ENCODE measurements around the gene PAAF1. TPM values are rescaled to one million over a fixed set of nuclear protein-coding genes. Genes with fewer than 3 reads are reported as not detected.
"Not testable (repeated sequence)": the region's sequence is repeated elsewhere in the genome, so short reads cannot be mapped to it uniquely, and the experiment has no call there.

Gene PAAF1
- polyA plus RNA-seq, 2 of the 4 experiments (the other 2 are of a cell fraction) = 16.6 to 25.1 TPM

DNA sequence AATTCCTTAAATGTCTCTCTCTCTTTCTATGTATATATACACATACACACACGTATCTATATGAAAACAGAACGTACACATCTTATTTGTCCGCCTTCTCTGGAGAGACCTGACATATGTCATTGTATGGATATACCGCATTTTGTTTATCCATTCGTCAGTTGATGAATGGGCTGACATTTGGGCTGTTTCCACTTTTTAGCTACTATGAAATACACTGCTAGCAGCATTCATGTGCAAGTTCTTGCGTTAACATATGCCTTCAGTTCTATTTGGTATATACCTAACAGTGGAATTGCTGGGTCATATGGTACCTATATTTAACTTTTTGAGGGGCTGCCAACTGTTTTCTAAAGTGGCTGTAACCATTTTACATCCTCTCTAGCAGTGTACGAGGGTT, 56.0 kb downstream of the PAAF1 start:
- Histone ChIP-seq H3K4me1 (no peaks in the 10 kb centered on the region), H3K4me3 (no peak overlapping the region), H3K27ac (no peak overlapping the region), H3K9me3 (no peaks in the 10 kb centered on the region), H3K4me2 (no peak overlapping the region)
- WGBS (ENCODE audit: missing lambda C conversion rate) = 92% methylated on average over 7 of the region's 7 CpGs
- ChIA-PET POLR2A (interaction anchor here (1.3 kb wide), 1 partner anchor 454 kb away, joined by 3 read pairs; no protein-coding TSS in a partner anchor), CTCF (interaction anchor here (0.6 to 2.0 kb wide), 4 partner anchors 40 to 307 kb away, joined by 3 to 5 read pairs (median 4); no protein-coding TSS in a partner anchor)
- TF ChIP-seq, protein P1, sequence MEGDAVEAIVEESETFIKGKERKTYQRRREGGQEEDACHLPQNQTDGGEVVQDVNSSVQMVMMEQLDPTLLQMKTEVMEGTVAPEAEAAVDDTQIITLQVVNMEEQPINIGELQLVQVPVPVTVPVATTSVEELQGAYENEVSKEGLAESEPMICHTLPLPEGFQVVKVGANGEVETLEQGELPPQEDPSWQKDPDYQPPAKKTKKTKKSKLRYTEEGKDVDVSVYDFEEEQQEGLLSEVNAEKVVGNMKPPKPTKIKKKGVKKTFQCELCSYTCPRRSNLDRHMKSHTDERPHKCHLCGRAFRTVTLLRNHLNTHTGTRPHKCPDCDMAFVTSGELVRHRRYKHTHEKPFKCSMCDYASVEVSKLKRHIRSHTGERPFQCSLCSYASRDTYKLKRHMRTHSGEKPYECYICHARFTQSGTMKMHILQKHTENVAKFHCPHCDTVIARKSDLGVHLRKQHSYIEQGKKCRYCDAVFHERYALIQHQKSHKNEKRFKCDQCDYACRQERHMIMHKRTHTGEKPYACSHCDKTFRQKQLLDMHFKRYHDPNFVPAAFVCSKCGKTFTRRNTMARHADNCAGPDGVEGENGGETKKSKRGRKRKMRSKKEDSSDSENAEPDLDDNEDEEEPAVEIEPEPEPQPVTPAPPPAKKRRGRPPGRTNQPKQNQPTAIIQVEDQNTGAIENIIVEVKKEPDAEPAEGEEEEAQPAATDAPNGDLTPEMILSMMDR (IDR thresholded peaks at IDR 0.05) = no peak
- FAIRE-seq (no peak), DNase-seq (ENCODE audit: low read depth in 1 of 2, low spot score in 1 of 2) (no peak), ATAC-seq (no peak)

DNA sequence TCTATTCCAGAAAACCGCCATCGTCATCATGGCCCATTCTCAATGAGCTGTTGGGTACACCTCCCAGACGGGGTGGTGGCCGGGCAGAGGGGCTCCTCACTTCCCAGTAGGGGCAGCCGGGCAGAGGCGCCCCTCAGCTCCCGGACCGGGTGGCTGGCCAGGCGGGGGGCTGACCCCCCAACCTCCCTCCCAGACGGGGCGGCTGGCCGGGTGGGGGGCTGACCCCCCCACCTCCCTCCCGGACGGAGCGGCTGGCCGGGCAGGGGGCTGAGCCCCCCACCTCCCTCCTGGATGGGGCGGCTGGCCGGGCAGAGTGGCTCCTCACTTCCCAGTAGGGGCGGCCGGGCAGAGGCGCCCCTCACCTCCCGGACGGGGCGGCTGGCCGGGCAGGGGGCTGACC, 59.2 kb downstream of the PAAF1 start:
- CTCF ChIA-PET; H3K9me3 ChIP-seq; H3K4me1 ChIP-seq; H3K4me3 ChIP-seq; H3K27ac ChIP-seq; ATAC-seq; H3K4me2 ChIP-seq; FAIRE-seq; DNase-seq (ENCODE audit: low read depth in 1 of 2, low spot score in 1 of 2); POLR2A ChIA-PET: not testable (repeated sequence)
- 87% methylated on average over 2 of the region's 25 CpGs for WGBS (ENCODE audit: missing lambda C conversion rate)

DNA sequence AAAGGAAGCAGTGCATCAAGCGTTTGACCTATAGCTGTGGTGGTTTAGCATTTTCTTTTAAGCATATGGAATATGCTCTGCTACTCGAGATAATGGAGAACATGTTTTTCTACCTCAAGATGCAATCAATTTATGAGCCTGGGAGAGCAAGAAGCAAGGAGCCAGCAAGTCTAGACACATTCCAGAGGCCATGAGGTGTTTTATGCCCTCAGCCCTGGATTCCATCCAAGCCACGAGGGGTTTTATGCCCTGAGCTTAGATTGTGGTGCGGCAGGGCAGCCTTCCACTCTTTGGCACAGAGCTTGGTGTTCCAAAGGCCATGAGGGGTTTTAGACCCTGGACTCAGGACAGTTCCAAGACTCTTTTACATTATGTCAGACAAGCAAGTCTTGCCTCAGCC, 62.3 kb downstream of the PAAF1 start:
- no peak for ATAC-seq
- ChIA-PET POLR2A (no interaction called here), CTCF (interaction anchor here (3.2 kb wide), 1 partner anchor 8 kb away, joined by 11 read pairs; no protein-coding TSS in a partner anchor)
- no peaks in the 10 kb centered on the region for H3K9me3 ChIP-seq
- TF ChIP-seq KDM1A (IDR thresholded peaks at IDR 0.05; ENCODE audit: low read depth) (no peak), FOSB (CRISPR knock-in tag; IDR thresholded peaks at IDR 0.05) (no peak), EP300 (IDR thresholded peaks at IDR 0.05) (no peak), PHF8 (IDR thresholded peaks at IDR 0.05; ENCODE audit: borderline replicate concordance, low read depth) (no peak), EHMT2 (IDR thresholded peaks at IDR 0.05; ENCODE audit: low read depth) (no peak), POLR2AphosphoS2 (conservative IDR thresholded peaks at IDR 0.05; ENCODE audit: low read length) (no peak), ZNF302 (CRISPR knock-in tag; IDR thresholded peaks at IDR 0.05) (no peak), NPAS2 (CRISPR knock-in tag; IDR thresholded peaks at IDR 0.05; ENCODE audit: borderline replicate concordance) (no peak), HOXB13 (CRISPR knock-in tag; IDR thresholded peaks at IDR 0.05; ENCODE audit: low read depth) (no peak), JUNB (IDR thresholded peaks at IDR 0.05) (no peak), ESRRA (IDR thresholded peaks at IDR 0.05; ENCODE audit: borderline replicate concordance, low read length) (no peak), TP53 (CRISPR knock-in tag; IDR thresholded peaks at IDR 0.05) (no peak), HOXB5 (CRISPR knock-in tag; IDR thresholded peaks at IDR 0.05) (no peak), JUN (IDR thresholded peaks at IDR 0.05) (no peak), ZFP36 (IDR thresholded peaks at IDR 0.05; ENCODE audit: borderline replicate concordance, partially characterized antibody) (no peak), FOXS1 (CRISPR knock-in tag; IDR thresholded peaks at IDR 0.05) (no peak), EHF (CRISPR knock-in tag; IDR thresholded peaks at IDR 0.05) (no peak)
- TF ChIP-seq, protein P2, sequence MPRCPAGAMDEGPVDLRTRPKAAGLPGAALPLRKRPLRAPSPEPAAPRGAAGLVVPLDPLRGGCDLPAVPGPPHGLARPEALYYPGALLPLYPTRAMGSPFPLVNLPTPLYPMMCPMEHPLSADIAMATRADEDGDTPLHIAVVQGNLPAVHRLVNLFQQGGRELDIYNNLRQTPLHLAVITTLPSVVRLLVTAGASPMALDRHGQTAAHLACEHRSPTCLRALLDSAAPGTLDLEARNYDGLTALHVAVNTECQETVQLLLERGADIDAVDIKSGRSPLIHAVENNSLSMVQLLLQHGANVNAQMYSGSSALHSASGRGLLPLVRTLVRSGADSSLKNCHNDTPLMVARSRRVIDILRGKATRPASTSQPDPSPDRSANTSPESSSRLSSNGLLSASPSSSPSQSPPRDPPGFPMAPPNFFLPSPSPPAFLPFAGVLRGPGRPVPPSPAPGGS (IDR thresholded peaks at IDR 0.05) = no peak
- TF ChIP-seq, protein P1 (IDR thresholded peaks at IDR 0.05) = no peak
- TF ChIP-seq, protein P3, sequence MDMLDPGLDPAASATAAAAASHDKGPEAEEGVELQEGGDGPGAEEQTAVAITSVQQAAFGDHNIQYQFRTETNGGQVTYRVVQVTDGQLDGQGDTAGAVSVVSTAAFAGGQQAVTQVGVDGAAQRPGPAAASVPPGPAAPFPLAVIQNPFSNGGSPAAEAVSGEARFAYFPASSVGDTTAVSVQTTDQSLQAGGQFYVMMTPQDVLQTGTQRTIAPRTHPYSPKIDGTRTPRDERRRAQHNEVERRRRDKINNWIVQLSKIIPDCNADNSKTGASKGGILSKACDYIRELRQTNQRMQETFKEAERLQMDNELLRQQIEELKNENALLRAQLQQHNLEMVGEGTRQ (IDR thresholded peaks at IDR 0.05) = no peak
- H3K27ac ChIP-seq = no peak overlapping the region
- 0 out of 3 replicates have a peak, but pooled peaks cover 3% of the 10 kb centered on the region for H3K4me1 ChIP-seq
- no peak overlapping the region for H3K4me2 ChIP-seq
- no peak for FAIRE-seq
- DNase-seq (ENCODE audit: low read depth in 1 of 2, low spot score in 1 of 2) = peak in 1 of 2 experiments; percentile 24
- 55% methylated on average over 4 of the region's 4 CpGs for WGBS (ENCODE audit: missing lambda C conversion rate)
- no peak overlapping the region for H3K4me3 ChIP-seq

All from A549 (cell line).